SK-N-SH (cell line): ENCODE data around the gene WDR49.

ENCODE experiments used
- JUND ChIP-seq: IDR thresholded peaks from 2 replicates; pipeline ENCODE4 v1.4.0; 2012
- POLR2AphosphoS5 ChIP-seq: IDR thresholded peaks from 2 replicates; pipeline ENCODE4 v1.6.1; 2012; ENCODE audit warnings: low read depth, low read length
- RXRA ChIP-seq: IDR thresholded peaks from 2 replicates; pipeline ENCODE4 v1.4.0; 2012; ENCODE audit warnings: low read depth, mild to moderate bottlenecking, borderline replicate concordance
- TF ChIP-seq, protein P1 (sequence below): fragments of 200-600 bp; sonication (generic); IDR thresholded peaks from 2 replicates; pipeline ENCODE4 v1.6.1; 2017; ENCODE audit warnings: antibody characterized with exemption, mild to moderate bottlenecking, moderate library complexity

DNA sequence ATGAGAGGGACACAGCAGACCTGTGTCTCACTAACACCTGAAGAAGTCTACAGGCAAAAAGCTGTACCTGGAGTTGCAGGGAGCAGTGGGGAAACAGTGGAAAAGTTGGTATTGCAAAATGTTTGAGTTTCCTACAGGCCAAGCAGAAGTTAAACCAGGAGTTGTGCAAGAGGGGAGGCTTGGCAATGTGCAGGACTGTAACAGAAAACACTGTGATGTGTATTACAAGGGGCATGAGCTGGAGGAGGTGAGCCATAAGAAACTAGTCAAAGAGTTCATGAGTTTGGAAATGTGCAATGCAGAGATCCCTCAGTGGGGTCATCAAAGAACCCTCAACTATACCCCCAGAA is 132.8 kb downstream of the WDR49 start:
- TF ChIP-seq, protein P1, sequence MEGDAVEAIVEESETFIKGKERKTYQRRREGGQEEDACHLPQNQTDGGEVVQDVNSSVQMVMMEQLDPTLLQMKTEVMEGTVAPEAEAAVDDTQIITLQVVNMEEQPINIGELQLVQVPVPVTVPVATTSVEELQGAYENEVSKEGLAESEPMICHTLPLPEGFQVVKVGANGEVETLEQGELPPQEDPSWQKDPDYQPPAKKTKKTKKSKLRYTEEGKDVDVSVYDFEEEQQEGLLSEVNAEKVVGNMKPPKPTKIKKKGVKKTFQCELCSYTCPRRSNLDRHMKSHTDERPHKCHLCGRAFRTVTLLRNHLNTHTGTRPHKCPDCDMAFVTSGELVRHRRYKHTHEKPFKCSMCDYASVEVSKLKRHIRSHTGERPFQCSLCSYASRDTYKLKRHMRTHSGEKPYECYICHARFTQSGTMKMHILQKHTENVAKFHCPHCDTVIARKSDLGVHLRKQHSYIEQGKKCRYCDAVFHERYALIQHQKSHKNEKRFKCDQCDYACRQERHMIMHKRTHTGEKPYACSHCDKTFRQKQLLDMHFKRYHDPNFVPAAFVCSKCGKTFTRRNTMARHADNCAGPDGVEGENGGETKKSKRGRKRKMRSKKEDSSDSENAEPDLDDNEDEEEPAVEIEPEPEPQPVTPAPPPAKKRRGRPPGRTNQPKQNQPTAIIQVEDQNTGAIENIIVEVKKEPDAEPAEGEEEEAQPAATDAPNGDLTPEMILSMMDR, result no peak
- TF ChIP-seq POLR2AphosphoS5 (no peak), RXRA (no peak), JUND (no peak)
